Epithelial cell of prostate (primary cell): Measurements from ENCODE around the gene PTPRCAP.
"Not testable (repeated sequence)": the region's sequence is repeated elsewhere in the genome, so short reads cannot be mapped to it uniquely, and the experiment has no call there.

Experiments used
- DNase-seq: peaks from one replicate; pipeline ENCODE4 v3.0.0-alpha.2; 2011; ENCODE audit warnings: low read depth, low spot score
- H3K27ac ChIP-seq: fragments of 450-650 bp; 2 replicates; pipeline ENCODE4 v1.5.1; 2017; ENCODE audit warnings: mild to moderate bottlenecking

Gene PTPRCAP

DNA sequence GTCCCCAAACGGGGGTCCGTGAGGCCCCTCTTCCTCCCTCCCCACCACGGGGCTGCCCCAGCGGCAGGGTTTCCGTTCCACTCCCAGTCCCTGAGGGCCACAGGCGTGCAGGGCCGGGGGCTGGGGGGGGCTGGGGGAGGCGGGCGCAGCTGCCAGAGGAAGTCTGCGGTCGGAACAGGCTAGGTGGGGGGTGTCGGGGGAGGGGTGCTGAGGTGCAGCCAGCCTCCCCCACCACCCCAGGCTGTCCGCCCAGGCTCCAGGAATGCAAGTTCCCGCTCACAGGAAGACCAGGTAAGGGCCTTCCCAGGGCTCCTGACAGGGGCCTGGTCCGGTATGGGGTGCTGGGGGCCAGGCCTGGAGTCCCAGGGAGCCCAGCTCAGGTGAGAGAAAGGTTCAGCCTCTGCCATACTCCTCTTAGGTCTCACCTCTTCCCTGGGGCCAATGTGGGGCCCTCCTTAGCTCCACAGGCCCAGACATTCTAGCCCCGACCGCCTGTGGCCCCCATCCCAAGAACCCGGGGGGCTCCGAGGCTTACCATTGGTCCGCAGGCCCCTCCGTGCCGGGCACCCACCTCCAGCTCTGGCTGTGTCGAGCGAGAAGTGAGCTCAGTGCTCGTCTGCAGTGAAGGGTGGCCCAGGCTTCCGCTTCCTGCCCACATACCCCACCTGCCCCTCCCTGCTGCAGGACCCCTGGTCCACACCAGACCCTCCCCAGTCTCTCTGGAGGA is at the start of gene PTPRCAP:
TSS of gene PTPRCAP (minus strand) at position 601 of the 727 bp plus-strand sequence. CDS start at position 538, 63 bp downstream.
- DNase-seq, result no peak

GRCh38 chr11:67486481-67487195 is 49.2 kb upstream of the PTPRCAP start:
- H3K27ac ChIP-seq, result no peak overlapping the region
- no peak for DNase-seq

More for the DNA sequence above, at the start of gene PTPRCAP:
- no peak within 1 kb of the TSS for H3K27ac ChIP-seq

- not testable (repeated sequence) for H3K27ac ChIP-seq
Observed at GRCh38 chr11:67485873-67486361, 48.4 kb upstream of the PTPRCAP start.

DNA sequence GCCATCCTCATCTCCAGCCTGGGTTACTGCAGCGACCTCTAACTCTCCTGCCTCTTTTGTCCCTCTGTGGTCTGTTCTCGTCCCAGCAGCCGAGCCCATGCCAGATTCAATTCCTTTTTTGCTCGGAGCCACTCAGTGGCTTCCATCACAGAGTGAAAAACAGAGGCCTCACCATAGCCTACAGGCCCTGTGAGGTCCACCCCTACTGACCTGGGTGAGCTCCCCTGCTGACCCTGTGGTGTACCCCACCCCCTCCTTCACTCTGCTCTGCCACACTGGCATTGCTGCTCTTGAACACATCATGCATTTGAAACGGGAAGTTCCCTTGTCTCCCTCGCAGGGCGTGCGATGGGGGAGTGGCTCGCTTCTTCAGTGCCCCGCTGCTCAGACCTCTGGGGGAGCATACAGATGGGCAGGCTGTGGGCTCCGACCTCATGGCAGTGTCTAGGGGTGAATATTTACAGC is 47.4 kb upstream of the PTPRCAP start:
- DNase-seq, result no peak
- H3K27ac ChIP-seq, result no peak overlapping the region

More at GRCh38 chr11:67485873-67486361, 48.4 kb upstream of the PTPRCAP start:
- not testable (repeated sequence) for DNase-seq

DNA sequence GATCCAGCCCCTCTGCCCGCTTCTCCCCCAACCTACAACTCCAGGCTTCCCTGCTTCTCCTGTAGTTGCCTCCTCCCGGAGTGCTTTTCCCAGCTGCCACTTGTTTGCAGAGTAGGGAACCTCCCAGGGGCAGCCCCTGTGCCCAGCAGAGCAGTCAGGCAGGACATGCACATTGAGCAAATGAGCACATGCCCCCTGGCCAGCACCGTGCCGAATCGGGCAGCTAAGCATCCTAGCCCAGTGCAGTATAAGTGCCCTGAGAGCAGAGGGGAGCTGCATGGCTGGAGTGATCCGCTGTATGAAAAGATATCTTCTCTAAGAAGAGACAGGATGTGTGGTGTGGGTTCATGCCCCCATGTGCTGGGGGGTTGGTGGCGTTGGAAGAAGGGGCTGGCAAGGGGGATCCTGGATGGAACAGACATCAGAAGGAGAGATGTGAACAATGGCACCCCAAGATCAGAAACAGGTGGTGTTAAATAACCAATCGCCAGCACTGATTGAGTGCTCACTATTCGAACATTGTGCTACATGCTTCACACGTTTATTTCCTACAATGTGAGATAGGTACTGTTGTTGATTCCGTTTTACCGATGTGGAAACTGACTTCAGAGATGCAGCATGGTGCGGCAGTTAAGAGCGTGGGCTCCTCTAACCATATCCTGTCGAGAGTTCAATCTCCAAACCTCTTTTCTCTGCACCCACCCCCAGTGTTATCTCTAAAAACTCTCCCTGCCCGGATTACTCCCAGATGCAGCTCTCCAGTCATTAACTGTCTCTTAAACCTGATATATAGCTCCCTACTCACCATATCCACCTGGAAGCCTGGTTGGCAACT is 46.6 kb upstream of the PTPRCAP start:
- no peak for DNase-seq
- H3K27ac ChIP-seq, result no peak overlapping the region

DNA sequence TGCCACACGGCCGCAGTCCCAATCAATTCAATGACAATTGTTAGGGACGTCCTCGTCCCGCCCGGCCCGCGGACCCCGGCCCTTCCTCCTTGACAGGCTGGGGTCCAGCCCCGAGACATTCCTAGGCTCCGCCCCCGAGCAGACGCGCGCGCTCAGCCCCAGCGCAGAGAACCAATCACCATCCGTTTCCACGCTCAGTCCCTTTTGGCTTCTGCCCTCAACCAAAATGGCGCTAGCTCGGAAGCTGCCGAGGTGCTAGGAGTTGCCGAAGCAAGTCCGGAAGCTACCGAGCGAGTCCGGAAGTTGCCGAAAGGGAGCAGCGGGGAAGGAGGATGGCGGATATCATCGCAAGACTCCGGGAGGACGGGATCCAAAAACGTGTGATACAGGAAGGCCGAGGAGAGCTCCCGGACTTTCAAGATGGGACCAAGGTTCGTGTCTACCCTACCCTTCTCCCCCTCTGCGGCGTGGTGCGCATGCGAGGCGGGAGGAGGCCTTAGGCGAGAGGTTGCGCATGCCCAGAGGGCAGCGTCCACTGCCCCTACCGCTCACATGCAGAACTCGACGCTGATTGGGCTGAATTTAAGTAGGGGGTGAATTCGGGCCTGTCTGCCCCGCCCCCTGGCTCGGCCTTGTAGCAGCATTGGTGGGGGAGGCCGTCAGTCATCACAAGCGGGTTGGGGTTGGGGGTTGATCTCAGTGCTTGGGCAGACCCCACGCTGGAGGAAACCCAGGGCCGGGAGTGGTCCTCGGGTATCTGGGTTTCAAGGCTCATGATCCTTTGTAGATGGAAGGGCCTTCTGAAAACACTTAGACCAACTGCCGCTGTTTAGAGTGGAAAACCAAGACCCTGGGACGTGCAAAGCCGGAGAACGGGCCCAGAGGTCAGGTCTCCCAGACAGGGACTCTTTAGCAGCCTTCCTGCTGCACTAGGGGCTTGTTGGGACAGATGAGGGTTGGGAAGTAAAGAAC is 45.6 kb upstream of the PTPRCAP start, which contains the start of gene AIP:
TSS of gene AIP (plus strand) at position 200 of the 972 bp plus-strand sequence. CDS start at position 333, 133 bp downstream.
- H3K27ac ChIP-seq, result peak within 1 kb of the TSS; percentile 56
- DNase-seq, result peak; percentile 86

DNA sequence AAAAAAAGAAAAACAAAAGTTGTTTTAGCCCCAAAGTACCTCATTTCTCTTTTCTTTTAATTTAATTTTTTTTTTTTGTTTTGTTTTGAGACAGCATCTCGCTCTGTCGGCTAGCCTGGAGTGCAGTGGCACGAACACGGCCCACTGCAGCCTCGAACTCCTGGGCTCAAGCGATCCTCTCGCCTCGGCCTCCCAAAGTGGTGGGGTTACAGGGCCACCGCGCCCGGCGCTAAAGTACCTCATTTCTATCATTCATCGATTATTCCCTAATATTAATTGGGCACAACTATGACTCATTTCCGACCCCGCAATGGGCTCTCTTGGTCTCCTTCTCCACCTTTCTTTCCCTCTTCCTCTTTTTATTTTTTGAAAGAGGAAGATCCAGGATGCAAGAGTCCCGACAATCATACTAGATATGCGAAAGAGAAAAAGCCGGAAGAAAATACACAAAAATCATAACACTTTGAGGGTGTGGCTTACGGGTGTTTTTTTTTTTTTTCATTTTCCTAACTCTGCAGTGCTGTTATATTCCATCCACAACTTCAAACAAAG is 44.9 kb upstream of the PTPRCAP start:
- no peak for DNase-seq
- peak overlapping the region; percentile 56 for H3K27ac ChIP-seq

GRCh38 chr11:67477344-67478050 is 40.0 kb upstream of the PTPRCAP start:
- not testable (repeated sequence) for H3K27ac ChIP-seq, DNase-seq

DNA sequence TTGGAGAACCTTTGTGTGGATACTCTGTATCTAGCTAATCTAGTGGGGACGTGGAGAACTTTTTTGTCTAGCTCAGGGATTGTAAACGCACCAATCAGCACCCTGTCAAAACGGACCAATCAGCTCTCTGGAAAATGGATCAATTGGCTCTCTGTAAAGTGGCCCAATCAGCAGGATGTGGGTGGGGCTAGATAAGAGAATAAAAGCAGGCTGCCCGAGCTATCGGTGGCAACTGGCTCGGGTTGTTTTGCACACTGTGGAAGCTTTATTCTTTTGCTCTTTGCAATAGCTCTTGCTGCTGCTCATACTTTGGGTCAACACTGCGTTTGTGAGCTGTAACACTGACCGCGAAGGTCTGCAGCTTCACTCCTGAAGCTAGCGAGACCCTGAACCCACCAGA is 39.2 kb upstream of the PTPRCAP start:
- not testable (repeated sequence) for DNase-seq, H3K27ac ChIP-seq

DNA sequence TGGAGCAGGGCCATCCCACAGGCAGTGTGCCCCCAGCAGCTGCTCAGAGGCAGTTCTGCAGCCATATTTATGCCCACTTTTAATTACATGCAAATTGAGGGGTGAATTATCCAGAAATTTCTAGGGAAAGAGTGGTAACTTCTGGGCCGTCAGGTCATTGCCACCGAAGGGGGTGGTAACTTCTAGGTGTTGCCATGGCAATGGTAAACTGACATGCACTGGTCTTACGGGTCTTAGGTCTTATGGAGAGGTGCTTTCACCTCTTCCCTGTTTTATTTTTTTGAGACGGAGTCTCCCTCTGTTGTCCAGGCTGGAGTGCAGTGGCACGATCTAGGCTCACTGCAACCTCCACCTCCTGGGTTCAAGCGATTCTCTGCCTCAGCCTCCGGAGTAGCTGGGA is 35.4 kb upstream of the PTPRCAP start:
- no peak for DNase-seq

GRCh38 chr11:67470337-67471002 is 33.0 kb upstream of the PTPRCAP start:
- no peak for DNase-seq
- H3K27ac ChIP-seq, result no peak overlapping the region

More for the DNA sequence above, 35.4 kb upstream of the PTPRCAP start:
- H3K27ac ChIP-seq, result no peak overlapping the region

- DNase-seq, result no peak
- peak overlapping the region; percentile 87 for H3K27ac ChIP-seq
Observed at GRCh38 chr11:67469508-67469811, 32.0 kb upstream of the PTPRCAP start.

- DNase-seq, result peak; percentile 43
- peak within 1 kb of the TSS; percentile 87 for H3K27ac ChIP-seq
Observed at GRCh38 chr11:67468759-67469507, 31.5 kb upstream of the PTPRCAP start, which contains the start of gene TMEM134. TSS of gene TMEM134 (minus strand) at chr11:67469251. CDS start at chr11:67469192, 59 bp downstream.

- DNase-seq, result no peak
- H3K27ac ChIP-seq, result peak overlapping the region; percentile 87
Observed at GRCh38 chr11:67468456-67468758, 30.9 kb upstream of the PTPRCAP start.

- peak overlapping the region; percentile 87 for H3K27ac ChIP-seq
- peak; percentile 60 for DNase-seq
Observed at GRCh38 chr11:67468056-67468455, 30.6 kb upstream of the PTPRCAP start.

- peak overlapping the region; percentile 87 for H3K27ac ChIP-seq
- no peak for DNase-seq
Observed at GRCh38 chr11:67466962-67467771, 29.7 kb upstream of the PTPRCAP start.
